Stimulated activated CD8-positive, alpha-beta memory T cell treated with anti-CD3 and anti-CD28 coated beads, Interleukin-2, amount 100 ng/mL, for 1 hour (primary cell): ENCODE data around the gene G0S2.

Source experiments
- DNase-seq, 2 donors: peaks; one replicate each; pipeline ENCODE4 v3.0.0-alpha.2; 2020; ENCODE audit warnings: low read depth in 2 of 2

G0S2 gene

GRCh38 chr1:209715314-209715713 lies 40.1 kb downstream of the G0S2 start:
- no peak for DNase-seq

GRCh38 chr1:209717818-209718217 lies 42.6 kb downstream of the G0S2 start:
- DNase-seq: no peak

GRCh38 chr1:209720326-209720725 lies 45.1 kb downstream of the G0S2 start:
- no peak for DNase-seq

- DNase-seq: no peak
These were observed 45.6 kb downstream of the G0S2 start for GRCh38 chr1:209720826-209721225.

GRCh38 chr1:209721323-209721722 lies 46.1 kb downstream of the G0S2 start:
- no peak for DNase-seq

GRCh38 chr1:209723265-209723664 lies 48.1 kb downstream of the G0S2 start:
- DNase-seq: no peak

GRCh38 chr1:209723756-209724693 lies 48.8 kb downstream of the G0S2 start:
- DNase-seq: no peak
